ENCODE measurements around the gene KANTR. TPM values are rescaled to one million over a fixed set of nuclear protein-coding genes. Genes with fewer than 3 reads are reported as not detected.

KANTR gene
- total and polyA plus RNA-seq, 7 experiments from 2014 or later = 1.7 to 29.9 (median 15.1) TPM

DNA sequence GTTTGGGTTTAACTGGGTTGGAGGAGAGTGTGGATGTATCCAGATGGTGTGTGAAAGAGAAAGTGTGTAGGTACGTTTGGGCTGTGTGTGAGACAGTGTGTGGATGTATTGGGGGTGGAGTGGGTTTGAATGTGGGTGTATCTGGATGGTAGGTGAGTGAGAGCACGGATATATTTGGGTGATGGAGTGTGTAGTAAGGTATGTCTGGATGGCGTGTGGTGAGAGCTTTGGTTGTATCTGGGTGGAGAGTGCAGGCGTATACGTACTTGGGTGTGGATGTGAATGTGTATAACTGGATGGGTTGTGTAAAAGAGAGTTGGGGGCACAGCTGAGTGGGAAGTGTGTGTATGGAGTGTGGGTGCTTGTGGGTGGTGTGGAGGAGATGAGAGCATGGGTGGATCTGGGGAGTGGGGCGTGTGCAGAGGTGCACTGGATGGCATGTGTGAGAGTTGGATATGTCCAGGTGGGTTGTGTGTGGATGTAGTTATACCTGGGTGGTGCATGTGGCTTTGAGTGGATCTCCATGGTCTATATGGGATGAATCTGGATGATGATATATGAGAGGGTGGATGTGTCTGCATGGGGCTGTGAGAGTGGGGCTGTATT lies 38.6 kb upstream of the KANTR start:
- ATAC-seq (no peak), DNase-seq (no peak)
- ChIA-PET CTCF (no interaction called here), POLR2A (no interaction called here)
- Mint-ChIP-seq H3K9me3 (no peaks in the 10 kb centered on the region), H3K36me3 (no peaks in the 10 kb centered on the region), H3K27me3 (no peaks in the 10 kb centered on the region), H3K27ac (no peak overlapping the region), H3K4me1 (peaks cover 0 to 6% (median 0%) of the 10 kb centered on the region in 7 donors), H3K4me3 (no peak overlapping the region)
- Histone ChIP-seq H3K9me3 (ENCODE audit: control insufficient read depth in 2 of 3, low read length in 3 of 3) (no peaks in the 10 kb centered on the region), H3K27ac (ENCODE audit: low read depth, low read length) (no peak overlapping the region), H3K36me3 (ENCODE audit: control insufficient read depth in 2 of 3, insufficient read depth in 3 of 3, low read length in 3 of 3) (no peaks in the 10 kb centered on the region), H3K27me3 (ENCODE audit: control insufficient read depth in 2 of 2, insufficient read depth in 2 of 2, low read length in 2 of 2) (no peaks in the 10 kb centered on the region), H3K4me3 (ENCODE audit: low read length) (no peak overlapping the region), H3K4me1 (ENCODE audit: control insufficient read depth in 2 of 2, insufficient read depth in 2 of 2, low read length in 2 of 2) (peaks cover 0 to 5% of the 10 kb centered on the region in 2 donors)
- intact Hi-C loops (cut with micrococcal nuclease) = no loop called here

DNA sequence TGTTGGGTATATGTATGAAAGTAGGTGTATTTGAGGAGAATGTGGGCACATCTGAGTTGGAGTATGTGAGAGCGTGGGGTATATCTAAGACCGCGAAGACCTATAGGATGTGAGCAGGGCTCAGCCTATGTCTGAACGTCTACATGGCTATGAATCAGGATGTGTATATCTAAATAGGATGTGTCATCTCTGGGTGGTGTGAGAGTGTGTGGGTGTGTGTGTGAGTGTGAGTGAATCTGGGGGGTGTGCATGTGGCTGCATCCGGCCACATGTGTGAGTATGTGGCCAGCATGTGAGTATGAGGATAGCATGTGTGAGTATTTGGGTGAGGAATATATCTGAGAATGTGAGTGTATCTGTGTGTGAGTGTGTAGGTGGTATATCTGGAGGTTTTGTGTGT lies 37.6 kb upstream of the KANTR start:
- Mint-ChIP-seq H3K4me1 (peaks cover 0 to 6% (median 0%) of the 10 kb centered on the region in 7 donors), H3K27me3 (no peaks in the 10 kb centered on the region), H3K27ac (no peak overlapping the region), H3K4me3 (no peak overlapping the region), H3K36me3 (no peaks in the 10 kb centered on the region), H3K9me3 (no peaks in the 10 kb centered on the region)
- Histone ChIP-seq H3K36me3 (ENCODE audit: control insufficient read depth in 2 of 3, insufficient read depth in 3 of 3, low read length in 3 of 3) (no peaks in the 10 kb centered on the region), H3K27ac (ENCODE audit: low read depth, low read length) (no peak overlapping the region), H3K4me1 (ENCODE audit: control insufficient read depth in 2 of 2, insufficient read depth in 2 of 2, low read length in 2 of 2) (peaks cover 0 to 5% of the 10 kb centered on the region in 2 donors), H3K27me3 (ENCODE audit: control insufficient read depth in 2 of 2, insufficient read depth in 2 of 2, low read length in 2 of 2) (no peaks in the 10 kb centered on the region), H3K4me3 (ENCODE audit: low read length) (no peak overlapping the region), H3K9me3 (ENCODE audit: control insufficient read depth in 2 of 3, low read length in 3 of 3) (no peaks in the 10 kb centered on the region)
- ChIA-PET CTCF (no interaction called here), POLR2A (no interaction called here)
- ATAC-seq (no peak), DNase-seq (no peak)
- intact Hi-C loops (cut with micrococcal nuclease) = no loop called here

DNA sequence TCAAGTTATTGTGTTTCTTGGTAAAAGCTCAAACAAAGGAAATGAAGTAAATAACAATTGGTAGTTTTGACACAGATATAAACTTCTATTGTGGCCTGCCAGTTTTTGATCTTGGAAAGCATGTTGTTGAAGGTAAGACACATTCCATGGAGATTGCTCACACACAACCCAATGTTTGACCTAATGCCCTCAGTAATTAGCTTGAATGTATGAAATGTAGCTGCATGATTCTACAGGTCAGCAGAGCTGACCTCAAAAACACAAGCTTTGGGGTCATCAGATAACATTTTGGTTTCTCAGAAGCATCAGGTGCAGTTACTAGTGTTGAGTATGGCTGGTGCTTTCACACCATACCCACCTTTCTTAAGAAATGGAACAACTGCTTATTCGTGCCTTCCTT lies 28.8 kb upstream of the KANTR start:
- H3K27me3 Mint-ChIP-seq = no peaks in the 10 kb centered on the region
- H3K27ac Mint-ChIP-seq = no peak overlapping the region
- no peaks in the 10 kb centered on the region for H3K9me3 Mint-ChIP-seq
- H3K4me3 Mint-ChIP-seq = no peak overlapping the region
- H3K36me3 ChIP-seq (ENCODE audit: control insufficient read depth in 2 of 3, insufficient read depth in 3 of 3, low read length in 3 of 3) = no peaks in the 10 kb centered on the region
- intact Hi-C loops (cut with micrococcal nuclease) = no loop called here
- ATAC-seq (no peak), DNase-seq (no peak)
- CTCF ChIA-PET = no interaction called here
- H3K27ac ChIP-seq (ENCODE audit: low read depth, low read length) = no peak overlapping the region
- no peaks in the 10 kb centered on the region for H3K27me3 ChIP-seq (ENCODE audit: control insufficient read depth in 2 of 2, insufficient read depth in 2 of 2, low read length in 2 of 2)
- no peaks in the 10 kb centered on the region for H3K9me3 ChIP-seq (ENCODE audit: control insufficient read depth in 2 of 3, low read length in 3 of 3)
- no peaks in the 10 kb centered on the region for H3K4me1 ChIP-seq (ENCODE audit: control insufficient read depth in 2 of 2, insufficient read depth in 2 of 2, low read length in 2 of 2)
- H3K4me3 ChIP-seq (ENCODE audit: low read length) = no peak overlapping the region
- no peaks in the 10 kb centered on the region for H3K36me3 Mint-ChIP-seq
- POLR2A ChIA-PET = interaction anchor here (1.4 kb wide), 1 partner anchor 29 kb away, joined by 3 read pairs; the partner anchor contains the start of gene KANTR
- no peaks in the 10 kb centered on the region for H3K4me1 Mint-ChIP-seq

DNA sequence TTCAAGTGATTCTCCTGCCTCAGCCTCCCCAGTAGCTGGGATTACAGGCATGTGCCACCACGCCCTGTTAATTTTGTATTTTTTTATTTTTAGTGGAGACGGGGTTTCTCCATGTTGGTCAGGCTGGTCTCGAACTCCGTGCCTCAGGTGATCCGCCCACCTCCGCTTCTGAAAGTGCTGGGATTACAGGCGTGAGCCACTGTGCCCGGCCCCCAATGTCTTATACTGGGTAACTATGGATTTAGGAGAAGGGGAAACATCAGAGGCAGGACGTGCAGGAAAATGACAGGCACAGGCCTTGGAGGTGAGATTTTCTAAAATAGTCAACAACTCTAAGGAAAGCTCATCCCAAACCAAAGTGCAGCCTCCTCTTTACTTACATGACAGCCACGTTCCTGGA lies 22.9 kb upstream of the KANTR start:
- POLR2A ChIA-PET = interaction anchor here (1.6 kb wide), 2 partner anchors 18 to 31 kb away, joined by 4 to 7 read pairs; no protein-coding TSS in a partner anchor
- Mint-ChIP-seq H3K4me1 (peaks cover 6 to 19% (median 17%) of the 10 kb centered on the region in 7 donors), H3K4me3 (peak overlapping the region in 1 of 10 donors; percentile 91), H3K27ac (peak overlapping the region in 1 of 9 donors; percentile 90), H3K36me3 (no peaks in the 10 kb centered on the region), H3K27me3 (no peaks in the 10 kb centered on the region), H3K9me3 (peaks cover 0 to 4% (median 0%) of the 10 kb centered on the region in 11 donors)
- no peaks in the 10 kb centered on the region for H3K36me3 ChIP-seq (ENCODE audit: control insufficient read depth in 2 of 3, insufficient read depth in 3 of 3, low read length in 3 of 3)
- H3K27me3 ChIP-seq (ENCODE audit: control insufficient read depth in 2 of 2, insufficient read depth in 2 of 2, low read length in 2 of 2) = no peaks in the 10 kb centered on the region
- ATAC-seq (no peak), DNase-seq (no peak)
- no peak overlapping the region for H3K27ac ChIP-seq (ENCODE audit: low read depth, low read length)
- H3K4me1 ChIP-seq (ENCODE audit: control insufficient read depth in 2 of 2, insufficient read depth in 2 of 2, low read length in 2 of 2) = peaks cover 0 to 7% of the 10 kb centered on the region in 2 donors
- intact Hi-C loops (cut with micrococcal nuclease) = loop anchor here (1.0 to 2.0 kb wide), 4 partner anchors 11 to 100 kb away; partner anchors contain the start of gene TSPYL2 (in 1 of the 2)
- CTCF ChIA-PET = interaction anchor here (1.8 kb wide), 1 partner anchor 18 kb away, joined by 21 read pairs; no protein-coding TSS in a partner anchor
- no peak overlapping the region for H3K4me3 ChIP-seq (ENCODE audit: low read length)
- H3K9me3 ChIP-seq (ENCODE audit: control insufficient read depth in 2 of 3, low read length in 3 of 3) = no peaks in the 10 kb centered on the region

DNA sequence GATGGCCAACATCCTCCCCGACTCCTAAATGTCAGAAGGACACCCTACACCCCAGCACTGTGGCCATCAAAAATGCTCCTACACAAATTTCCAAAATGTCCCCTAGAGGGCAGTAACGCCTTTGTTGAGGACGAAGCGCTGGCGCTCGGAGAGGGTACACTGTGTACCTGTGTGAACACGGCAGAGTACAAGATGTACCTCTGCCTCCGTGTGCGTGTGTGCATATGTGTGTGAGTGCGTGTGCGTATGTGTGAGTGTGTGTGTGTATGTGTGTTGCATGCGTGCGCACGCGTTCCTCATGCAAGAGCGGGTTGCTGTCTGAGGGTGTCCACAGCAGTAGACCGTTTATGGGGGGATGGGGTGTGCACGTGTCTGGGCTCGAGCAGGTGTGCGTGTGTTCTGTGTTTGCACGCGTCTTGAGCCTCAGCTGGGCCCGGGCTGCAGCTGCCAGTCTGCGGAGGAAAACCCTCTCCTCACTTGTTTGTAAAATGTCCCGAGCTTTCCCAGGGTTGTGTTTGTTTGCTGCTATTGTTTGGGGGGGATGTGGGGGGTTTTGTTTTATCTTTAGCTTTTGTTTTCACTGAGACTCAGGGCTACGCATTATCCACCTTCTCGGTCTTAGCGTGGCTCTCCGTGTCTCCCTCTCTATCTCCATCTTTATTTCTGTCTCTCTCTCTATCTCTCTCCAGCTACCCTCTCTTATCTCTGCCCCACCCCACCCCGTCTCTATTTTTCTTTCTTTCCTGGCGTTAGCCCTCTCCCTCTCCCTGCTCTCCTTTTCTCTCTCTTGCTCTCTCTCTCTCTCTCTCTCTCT lies 22.1 kb upstream of the KANTR start:
- Mint-ChIP-seq H3K4me3 (peak overlapping the region; percentile 81 to 94 (median 90)), H3K36me3 (no peaks in the 10 kb centered on the region), H3K27me3 (no peaks in the 10 kb centered on the region), H3K27ac (peak overlapping the region; percentile 76 to 96 (median 91)), H3K4me1 (peaks cover 6 to 19% (median 17%) of the 10 kb centered on the region in 7 donors), H3K9me3 (peaks cover 0 to 4% (median 0%) of the 10 kb centered on the region in 11 donors)
- intact Hi-C loops (cut with micrococcal nuclease) = loop anchor here (1.0 to 2.0 kb wide), 4 partner anchors 10 to 99 kb away; partner anchors contain the start of gene TSPYL2 (in 2 of the 2)
- peak; percentile 95 for ATAC-seq
- ChIA-PET CTCF (interaction anchor here (0.8 to 1.8 kb wide), 2 partner anchors 10 to 17 kb away, joined by 3 to 21 read pairs; partner anchors contain the start of gene TSPYL2), POLR2A (interaction anchor here (0.6 to 2.5 kb wide), 7 partner anchors 10 to 82 kb away, joined by 3 to 42 read pairs (median 4); partner anchors contain the start of genes KANTR and TSPYL2)
- peak overlapping the region; percentile 49 for H3K27ac ChIP-seq (ENCODE audit: low read depth, low read length)
- H3K4me3 ChIP-seq (ENCODE audit: low read length) = peak overlapping the region; percentile 75
- H3K9me3 ChIP-seq (ENCODE audit: control insufficient read depth in 2 of 3, low read length in 3 of 3) = no peaks in the 10 kb centered on the region
- peak; percentile 34 to 85 (median 77) for DNase-seq
- H3K4me1 ChIP-seq (ENCODE audit: control insufficient read depth in 2 of 2, insufficient read depth in 2 of 2, low read length in 2 of 2) = peaks cover 0 to 7% of the 10 kb centered on the region in 2 donors
- no peaks in the 10 kb centered on the region for H3K36me3 ChIP-seq (ENCODE audit: control insufficient read depth in 2 of 3, insufficient read depth in 3 of 3, low read length in 3 of 3)
- no peaks in the 10 kb centered on the region for H3K27me3 ChIP-seq (ENCODE audit: control insufficient read depth in 2 of 2, insufficient read depth in 2 of 2, low read length in 2 of 2)

DNA sequence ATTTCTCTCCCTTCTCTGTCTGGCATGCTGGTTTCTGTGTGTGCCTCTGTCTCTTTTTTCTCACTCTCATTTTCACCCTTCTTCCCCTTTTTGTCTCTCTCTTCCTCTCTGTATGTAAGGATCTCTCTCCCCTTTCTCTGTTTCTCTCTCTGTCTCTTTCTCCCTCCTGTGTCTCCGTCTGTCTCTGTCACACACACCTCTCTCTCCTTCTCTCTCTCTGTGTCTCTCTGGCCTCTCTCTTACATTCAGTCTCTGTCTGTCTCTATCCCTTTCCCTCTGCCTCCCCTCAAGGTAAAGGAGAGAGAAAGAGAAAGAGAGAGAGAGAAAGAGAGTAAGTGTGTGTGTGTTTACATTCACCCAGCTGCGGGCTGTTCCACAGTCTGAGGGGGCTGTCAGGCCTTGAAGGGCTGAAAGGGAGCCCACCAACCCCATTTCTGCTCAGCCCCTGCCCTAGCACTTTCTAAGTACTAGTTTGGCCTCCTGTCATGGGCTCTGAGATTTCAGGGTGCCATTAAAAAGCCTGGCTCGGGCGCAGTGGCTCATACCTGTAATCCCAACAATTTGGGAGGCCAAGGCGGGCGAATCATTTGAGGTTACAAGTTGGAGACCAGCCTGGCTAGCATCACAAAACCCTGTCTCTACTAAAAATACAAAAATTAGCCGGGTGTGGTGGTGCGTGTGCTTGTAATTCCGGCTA lies 21.4 kb upstream of the KANTR start:
- H3K27ac Mint-ChIP-seq = peak overlapping the region; percentile 76 to 96 (median 91)
- no peak for ATAC-seq
- H3K9me3 Mint-ChIP-seq = peaks cover 0 to 4% (median 0%) of the 10 kb centered on the region in 11 donors

More for the DNA sequence above, 21.4 kb upstream of the KANTR start:
- no peaks in the 10 kb centered on the region for H3K27me3 Mint-ChIP-seq
- ChIA-PET CTCF (interaction anchor here (0.8 to 1.8 kb wide), 2 partner anchors 10 to 17 kb away, joined by 3 to 21 read pairs; partner anchors contain the start of gene TSPYL2), POLR2A (interaction anchor here (0.9 to 2.5 kb wide), 6 partner anchors 9 to 83 kb away, joined by 3 to 42 read pairs (median 4); partner anchors contain the start of genes KANTR and TSPYL2)
- intact Hi-C loops (cut with micrococcal nuclease) = loop anchor here in 1 of 2 donors (1.0 kb wide), 1 partner anchor 10 kb away; the partner anchor contains the start of gene TSPYL2
- Histone ChIP-seq H3K27ac (ENCODE audit: low read depth, low read length) (peak overlapping the region; percentile 49), H3K4me3 (ENCODE audit: low read length) (peak overlapping the region; percentile 75), H3K27me3 (ENCODE audit: control insufficient read depth in 2 of 2, insufficient read depth in 2 of 2, low read length in 2 of 2) (no peaks in the 10 kb centered on the region), H3K4me1 (ENCODE audit: control insufficient read depth in 2 of 2, insufficient read depth in 2 of 2, low read length in 2 of 2) (peaks cover 0 to 7% of the 10 kb centered on the region in 2 donors), H3K36me3 (ENCODE audit: control insufficient read depth in 2 of 3, insufficient read depth in 3 of 3, low read length in 3 of 3) (no peaks in the 10 kb centered on the region), H3K9me3 (ENCODE audit: control insufficient read depth in 2 of 3, low read length in 3 of 3) (no peaks in the 10 kb centered on the region)
- H3K36me3 Mint-ChIP-seq = no peaks in the 10 kb centered on the region
- DNase-seq = no peak
- H3K4me3 Mint-ChIP-seq = peak overlapping the region; percentile 81 to 94 (median 90)
- H3K4me1 Mint-ChIP-seq = peaks cover 6 to 19% (median 17%) of the 10 kb centered on the region in 7 donors

Measured in naive thymus-derived CD4-positive, alpha-beta T cell (primary cell).